Measurements from ENCODE around the gene FRMD7. TPM values are rescaled to one million over a fixed set of nuclear protein-coding genes. Genes with fewer than 3 reads are reported as not detected.

FRMD7 gene
- total RNA-seq, 1 experiment from 2014 or later: not detected

- TF ChIP-seq CTCF (IDR thresholded peaks at IDR 0.05; ENCODE audit: unreplicated experiment): no peak
- CTCF ChIA-PET: interaction anchor here (0.6 to 1.2 kb wide), 4 partner anchors 15 to 1982 kb away, joined by 3 read pairs; no protein-coding TSS in a partner anchor
Measured at GRCh38 chrX:132077912-132078311, 49.9 kb downstream of the FRMD7 start.

DNA sequence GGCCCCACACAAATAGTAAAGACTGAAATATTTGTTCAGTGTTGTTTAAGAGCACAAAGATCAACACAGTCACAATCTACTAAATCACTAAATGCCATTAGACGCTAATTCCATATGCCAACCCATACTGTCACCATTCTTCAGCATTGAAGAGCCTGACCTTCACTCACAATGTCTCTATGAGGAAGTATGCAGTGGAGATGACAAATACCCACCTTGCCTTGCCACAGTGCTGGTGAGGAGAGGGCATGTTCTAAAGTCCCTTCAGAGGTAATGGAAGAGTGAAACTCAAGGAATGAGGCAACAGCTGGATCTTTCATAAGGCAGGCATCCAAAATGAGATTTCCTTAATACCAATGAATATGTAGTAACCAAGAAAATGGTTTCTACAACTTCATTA, 50.4 kb downstream of the FRMD7 start:
- Mint-ChIP-seq H3K4me1 (ENCODE audit: insufficient read depth, unreplicated experiment) (no peaks in the 10 kb centered on the region), H3K4me3 (ENCODE audit: unreplicated experiment) (no peak overlapping the region), H3K9me3 (ENCODE audit: unreplicated experiment) (no peaks in the 10 kb centered on the region), H3K36me3 (ENCODE audit: insufficient read depth, unreplicated experiment) (peaks cover 4% of the 10 kb centered on the region), H3K27me3 (ENCODE audit: insufficient read depth, unreplicated experiment) (peaks cover 52% of the 10 kb centered on the region), H3K27ac (ENCODE audit: low read depth, unreplicated experiment) (no peak overlapping the region)
- no peak for DNase-seq (ENCODE audit: unreplicated experiment)
- ChIA-PET CTCF (interaction anchor here (0.6 kb wide), 2 partner anchors 223 to 1116 kb away, joined by 3 read pairs; no protein-coding TSS in a partner anchor), POLR2A (interaction anchor here (0.6 kb wide), 1 partner anchor 1007 kb away, joined by 3 read pairs; no protein-coding TSS in a partner anchor)
- intact Hi-C loops (cut with micrococcal nuclease): no loop called here
- no TSS peak for BruUV-seq (replicated peaks)
- no peak for TF ChIP-seq CTCF (IDR thresholded peaks at IDR 0.05; ENCODE audit: unreplicated experiment)

More at GRCh38 chrX:132077912-132078311, 49.9 kb downstream of the FRMD7 start:
- POLR2A ChIA-PET: interaction anchor here (0.6 kb wide), 1 partner anchor 1006 kb away, joined by 3 read pairs; no protein-coding TSS in a partner anchor
- no peaks in the 10 kb centered on the region for H3K9me3 Mint-ChIP-seq (ENCODE audit: unreplicated experiment)
- H3K27ac Mint-ChIP-seq (ENCODE audit: low read depth, unreplicated experiment): no peak overlapping the region
- H3K4me3 Mint-ChIP-seq (ENCODE audit: unreplicated experiment): no peak overlapping the region
- intact Hi-C loops (cut with micrococcal nuclease): no loop called here
- no peak for DNase-seq (ENCODE audit: unreplicated experiment)
- H3K36me3 Mint-ChIP-seq (ENCODE audit: insufficient read depth, unreplicated experiment): peaks cover 4% of the 10 kb centered on the region
- no TSS peak for BruUV-seq (replicated peaks)
- no peaks in the 10 kb centered on the region for H3K4me1 Mint-ChIP-seq (ENCODE audit: insufficient read depth, unreplicated experiment)
- peaks cover 57% of the 10 kb centered on the region for H3K27me3 Mint-ChIP-seq (ENCODE audit: insufficient read depth, unreplicated experiment)

DNA sequence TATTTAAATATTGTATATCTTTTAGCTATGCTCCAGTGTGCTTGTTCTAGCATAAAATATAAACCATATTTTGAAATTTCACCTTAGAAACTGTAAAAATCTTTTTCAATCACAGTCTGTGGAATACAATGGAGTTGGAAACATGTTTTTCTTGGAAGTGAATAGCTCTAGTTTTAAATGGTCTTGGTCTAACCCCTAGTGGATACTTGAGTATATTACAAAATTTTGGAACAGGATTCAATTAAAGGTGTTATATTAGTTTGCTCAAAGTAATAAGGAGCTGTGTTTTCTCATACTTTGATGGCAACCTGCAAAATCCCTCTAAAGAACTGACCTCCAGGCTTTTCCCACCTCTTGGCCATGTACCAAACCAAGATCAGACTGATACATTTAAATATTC, 56.6 kb downstream of the FRMD7 start:
- no peaks in the 10 kb centered on the region for H3K36me3 Mint-ChIP-seq (ENCODE audit: insufficient read depth, unreplicated experiment)
- H3K9me3 Mint-ChIP-seq (ENCODE audit: unreplicated experiment): no peaks in the 10 kb centered on the region
- no peak overlapping the region for H3K4me3 Mint-ChIP-seq (ENCODE audit: unreplicated experiment)
- H3K27ac Mint-ChIP-seq (ENCODE audit: low read depth, unreplicated experiment): no peak overlapping the region
- DNase-seq (ENCODE audit: unreplicated experiment): peak; percentile 20
- intact Hi-C loops (cut with micrococcal nuclease): loop anchor here (1.0 kb wide), 3 partner anchors 49 to 230 kb away; no protein-coding TSS in a partner anchor
- H3K4me1 Mint-ChIP-seq (ENCODE audit: insufficient read depth, unreplicated experiment): no peaks in the 10 kb centered on the region
- BruUV-seq (replicated peaks): no TSS peak
- peak; percentile 19 for TF ChIP-seq CTCF (IDR thresholded peaks at IDR 0.05; ENCODE audit: unreplicated experiment)
- peaks cover 11% of the 10 kb centered on the region for H3K27me3 Mint-ChIP-seq (ENCODE audit: insufficient read depth, unreplicated experiment)
- CTCF ChIA-PET: interaction anchor here (0.6 to 3.3 kb wide), 17 partner anchors 9 to 560 kb away, joined by 3 to 26 read pairs (median 3); no protein-coding TSS in a partner anchor
- POLR2A ChIA-PET: interaction anchor here (0.6 to 1.2 kb wide), 3 partner anchors 22 to 538 kb away, joined by 3 to 5 read pairs (median 4); no protein-coding TSS in a partner anchor

GRCh38 chrX:132068405-132068804, 59.4 kb downstream of the FRMD7 start:
- ChIA-PET CTCF (interaction anchor here (0.7 kb wide), 2 partner anchors 24 to 215 kb away, joined by 4 read pairs; no protein-coding TSS in a partner anchor), POLR2A (interaction anchor here (0.9 to 1.0 kb wide), 3 partner anchors 44 to 211 kb away, joined by 3 to 5 read pairs (median 4); partner anchors contain the start of gene STK26)
- intact Hi-C loops (cut with micrococcal nuclease): no loop called here
- H3K9me3 Mint-ChIP-seq (ENCODE audit: unreplicated experiment): no peaks in the 10 kb centered on the region
- no peak for TF ChIP-seq CTCF (IDR thresholded peaks at IDR 0.05; ENCODE audit: unreplicated experiment)
- peaks cover 22% of the 10 kb centered on the region for H3K27me3 Mint-ChIP-seq (ENCODE audit: insufficient read depth, unreplicated experiment)
- no TSS peak for BruUV-seq (replicated peaks)
- H3K27ac Mint-ChIP-seq (ENCODE audit: low read depth, unreplicated experiment): no peak overlapping the region
- DNase-seq (ENCODE audit: unreplicated experiment): no peak
- H3K4me3 Mint-ChIP-seq (ENCODE audit: unreplicated experiment): no peak overlapping the region
- no peaks in the 10 kb centered on the region for H3K36me3 Mint-ChIP-seq (ENCODE audit: insufficient read depth, unreplicated experiment)
- H3K4me1 Mint-ChIP-seq (ENCODE audit: insufficient read depth, unreplicated experiment): no peaks in the 10 kb centered on the region

Data from MCF 10A (cell line).